ENCODE results near the gene CAMK1.

The CAMK1 gene

GRCh38 chr3:9786825-9787669 is 17.3 kb upstream of the CAMK1 start:
- H3K4me3 ChIP-seq (ENCODE audit: low read length), result no peak overlapping the region
- H3K27ac ChIP-seq (ENCODE audit: low read depth, low read length), result no peak overlapping the region
- peaks cover 23% of the 10 kb centered on the region for H3K4me1 ChIP-seq (ENCODE audit: control insufficient read depth, low read length)
- TF ChIP-seq, protein P1, sequence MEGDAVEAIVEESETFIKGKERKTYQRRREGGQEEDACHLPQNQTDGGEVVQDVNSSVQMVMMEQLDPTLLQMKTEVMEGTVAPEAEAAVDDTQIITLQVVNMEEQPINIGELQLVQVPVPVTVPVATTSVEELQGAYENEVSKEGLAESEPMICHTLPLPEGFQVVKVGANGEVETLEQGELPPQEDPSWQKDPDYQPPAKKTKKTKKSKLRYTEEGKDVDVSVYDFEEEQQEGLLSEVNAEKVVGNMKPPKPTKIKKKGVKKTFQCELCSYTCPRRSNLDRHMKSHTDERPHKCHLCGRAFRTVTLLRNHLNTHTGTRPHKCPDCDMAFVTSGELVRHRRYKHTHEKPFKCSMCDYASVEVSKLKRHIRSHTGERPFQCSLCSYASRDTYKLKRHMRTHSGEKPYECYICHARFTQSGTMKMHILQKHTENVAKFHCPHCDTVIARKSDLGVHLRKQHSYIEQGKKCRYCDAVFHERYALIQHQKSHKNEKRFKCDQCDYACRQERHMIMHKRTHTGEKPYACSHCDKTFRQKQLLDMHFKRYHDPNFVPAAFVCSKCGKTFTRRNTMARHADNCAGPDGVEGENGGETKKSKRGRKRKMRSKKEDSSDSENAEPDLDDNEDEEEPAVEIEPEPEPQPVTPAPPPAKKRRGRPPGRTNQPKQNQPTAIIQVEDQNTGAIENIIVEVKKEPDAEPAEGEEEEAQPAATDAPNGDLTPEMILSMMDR (IDR thresholded peaks at IDR 0.05; ENCODE audit: low read depth, low read length, poor library complexity, severe bottlenecking), result peak; percentile 89
- no peak for TF ChIP-seq EZH2phosphoT487 (IDR thresholded peaks at IDR 0.05; ENCODE audit: borderline replicate concordance, low read length)
- no peaks in the 10 kb centered on the region for H4K20me1 ChIP-seq (ENCODE audit: control insufficient read depth, insufficient read depth, low read depth, low read length)
- peaks cover 19% of the 10 kb centered on the region for H3K79me2 ChIP-seq (ENCODE audit: control insufficient read depth, low read length)
- H3K9me3 ChIP-seq (ENCODE audit: control insufficient read depth, insufficient read depth, low read length), result no peaks in the 10 kb centered on the region
- peaks cover 67% of the 10 kb centered on the region for H3K36me3 ChIP-seq (ENCODE audit: control insufficient read depth, low read length)
- no peaks in the 10 kb centered on the region for H3K9me2 ChIP-seq (replicated peaks; ENCODE audit: control insufficient read depth, low read length)
- H3F3A ChIP-seq (ENCODE audit: control insufficient read depth, insufficient read depth), result peaks cover 16% of the 10 kb centered on the region
- H3K4me2 ChIP-seq (ENCODE audit: low read length), result no peak overlapping the region
- no peaks in the 10 kb centered on the region for H3K27me3 ChIP-seq (ENCODE audit: control insufficient read depth, low read length)

DNA sequence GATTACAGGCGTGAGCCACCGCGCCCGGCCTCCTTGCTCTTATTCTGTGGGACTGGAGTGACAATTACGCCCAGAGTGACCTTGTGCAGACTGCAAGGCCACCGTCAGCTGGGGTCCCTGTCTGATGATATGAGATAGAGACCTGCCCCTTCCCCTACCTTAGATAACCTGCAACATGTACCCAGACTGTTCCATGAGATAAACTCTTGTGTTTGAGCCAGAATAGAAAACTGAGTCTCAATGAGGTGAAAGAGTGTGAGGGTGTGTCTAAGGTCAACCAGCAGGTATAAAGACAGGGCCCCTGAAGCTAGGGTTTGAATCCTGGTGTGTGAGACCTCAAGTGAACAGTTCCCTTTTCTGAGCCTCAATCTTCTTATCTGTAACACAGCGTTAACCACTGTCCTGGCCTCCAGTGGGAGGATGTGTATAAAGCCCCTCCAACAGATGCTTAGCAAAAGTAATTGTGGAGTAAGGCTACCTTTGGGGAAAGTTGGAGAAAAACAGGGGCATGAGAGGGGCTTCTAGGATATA is 16.5 kb upstream of the CAMK1 start:
- Histone ChIP-seq H4K20me1 (ENCODE audit: control insufficient read depth, insufficient read depth, low read depth, low read length) (no peaks in the 10 kb centered on the region), H3K4me2 (ENCODE audit: low read length) (no peak overlapping the region), H3F3A (ENCODE audit: control insufficient read depth, insufficient read depth) (peaks cover 18% of the 10 kb centered on the region), H3K79me2 (ENCODE audit: control insufficient read depth, low read length) (peaks cover 12% of the 10 kb centered on the region), H3K36me3 (ENCODE audit: control insufficient read depth, low read length) (peaks cover 68% of the 10 kb centered on the region), H3K4me1 (ENCODE audit: control insufficient read depth, low read length) (peaks cover 24% of the 10 kb centered on the region), H3K9me2 (replicated peaks; ENCODE audit: control insufficient read depth, low read length) (no peaks in the 10 kb centered on the region), H3K27me3 (ENCODE audit: control insufficient read depth, low read length) (no peaks in the 10 kb centered on the region), H3K27ac (ENCODE audit: low read depth, low read length) (no peak overlapping the region), H3K9me3 (ENCODE audit: control insufficient read depth, insufficient read depth, low read length) (no peaks in the 10 kb centered on the region), H3K4me3 (ENCODE audit: low read length) (no peak overlapping the region)
- no peak for TF ChIP-seq EZH2phosphoT487 (IDR thresholded peaks at IDR 0.05; ENCODE audit: borderline replicate concordance, low read length)
- TF ChIP-seq, protein P1 (IDR thresholded peaks at IDR 0.05; ENCODE audit: low read depth, low read length, poor library complexity, severe bottlenecking), result no peak

DNA sequence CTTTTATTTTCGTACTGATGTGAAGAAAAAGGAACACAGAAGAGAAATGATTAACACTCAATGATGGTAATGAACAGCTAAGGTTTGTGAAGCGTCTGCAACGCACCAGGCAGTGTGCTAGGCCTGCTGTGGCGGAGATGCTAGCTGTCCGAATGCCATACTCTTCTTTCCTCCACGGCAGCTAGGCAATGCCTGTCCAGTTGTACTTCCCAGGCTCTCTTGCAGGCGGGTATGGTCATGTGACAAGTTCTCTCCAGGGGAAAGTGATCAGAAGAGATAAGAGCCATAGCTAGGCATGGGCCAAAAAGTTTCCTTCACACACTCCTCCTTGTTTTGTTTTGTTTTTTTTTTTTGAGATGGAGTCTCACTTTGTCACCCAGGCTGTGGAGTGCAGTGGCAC is 15.9 kb upstream of the CAMK1 start:
- Histone ChIP-seq H3K27ac (ENCODE audit: low read depth, low read length) (no peak overlapping the region), H3K36me3 (ENCODE audit: control insufficient read depth, low read length) (peaks cover 67% of the 10 kb centered on the region)

More for the DNA sequence above, 15.9 kb upstream of the CAMK1 start:
- H3K4me3 ChIP-seq (ENCODE audit: low read length), result no peak overlapping the region
- H3K9me3 ChIP-seq (ENCODE audit: control insufficient read depth, insufficient read depth, low read length), result no peaks in the 10 kb centered on the region
- H3F3A ChIP-seq (ENCODE audit: control insufficient read depth, insufficient read depth), result peaks cover 23% of the 10 kb centered on the region
- no peak overlapping the region for H3K4me2 ChIP-seq (ENCODE audit: low read length)
- peaks cover 24% of the 10 kb centered on the region for H3K4me1 ChIP-seq (ENCODE audit: control insufficient read depth, low read length)
- no peaks in the 10 kb centered on the region for H3K27me3 ChIP-seq (ENCODE audit: control insufficient read depth, low read length)
- H3K9me2 ChIP-seq (replicated peaks; ENCODE audit: control insufficient read depth, low read length), result no peaks in the 10 kb centered on the region
- H4K20me1 ChIP-seq (ENCODE audit: control insufficient read depth, insufficient read depth, low read depth, low read length), result no peaks in the 10 kb centered on the region
- H3K79me2 ChIP-seq (ENCODE audit: control insufficient read depth, low read length), result peaks cover 5% of the 10 kb centered on the region; the same call in 1 of the 2 replicates
- no peak for TF ChIP-seq EZH2phosphoT487 (IDR thresholded peaks at IDR 0.05; ENCODE audit: borderline replicate concordance, low read length)
- TF ChIP-seq, protein P1 (IDR thresholded peaks at IDR 0.05; ENCODE audit: low read depth, low read length, poor library complexity, severe bottlenecking), result no peak
